Subcutaneous preadipocyte (primary cell): ENCODE results near the gene CLIP1. TPM values are rescaled to one million over a fixed set of nuclear protein-coding genes. Genes with fewer than 3 reads are reported as not detected.

Experiments
- total RNA-seq: library from RNA; depleted of rRNA; stranded (reverse); fragments of >200 nt; gene quantifications from 2 replicates; pipeline ENCODE4 v1.2.3, GENCODE V29; 2012

CLIP1 gene
- total RNA-seq, result 37.8 and 48.5 TPM in 2 replicates

GRCh38 chr12:122421821-122422729, at the start of gene CLIP1:
CLIP1 (minus strand) TSS chr12:122422669; CDS start chr12:122380452, 42,217 bp downstream.

GRCh38 chr12:122266230-122266901, 156.1 kb downstream of the CLIP1 start, which contains the start of gene VPS33A:
VPS33A (minus strand) TSS chr12:122266494; CDS start chr12:122266408, 86 bp downstream.

GRCh38 chr12:122225683-122226365, 196.6 kb downstream of the CLIP1 start, which contains the start of gene DIABLO:
DIABLO (minus strand) TSS chr12:122226052; CDS start chr12:122226014, 38 bp downstream.

Other genes starting within 250 kb of the CLIP1 start
- not detected in 2 replicates for gene IL31, start 248.4 kb downstream of the CLIP1 start, total RNA-seq
- gene LRRC43, start 239.5 kb downstream of the CLIP1 start, total RNA-seq, result under 0.01 and 0.59 TPM in 2 replicates
- gene B3GNT4, start 219.0 kb downstream of the CLIP1 start, total RNA-seq, result under 0.01 and 0.20 TPM in 2 replicates
- 55.3 and 57.3 TPM in 2 replicates for gene DIABLO, start 196.6 kb downstream of the CLIP1 start, total RNA-seq
- 15.1 and 26.4 TPM in 2 replicates for gene VPS33A, start 156.2 kb downstream of the CLIP1 start, total RNA-seq
- gene ZCCHC8, start 78.3 kb upstream of the CLIP1 start, total RNA-seq, result 11.0 and 19.9 TPM in 2 replicates
- 31.6 and 39.9 TPM in 2 replicates for gene RSRC2, start 104.3 kb upstream of the CLIP1 start, total RNA-seq
- gene KNTC1, start 104.6 kb upstream of the CLIP1 start, total RNA-seq, result 31.6 and 59.6 TPM in 2 replicates